ENCODE data around the gene TMEM161A.
"Not testable (repeated sequence)": the region's sequence is repeated elsewhere in the genome, so short reads cannot be mapped to it uniquely, and the experiment has no call there.

TMEM161A gene

GRCh38 chr19:19137556-19138108 is 646 bp downstream of the TMEM161A start:
- H3K36me3 ChIP-seq (ENCODE audit: control insufficient read depth, insufficient read depth, low read length): peaks cover under 1% of the 10 kb centered on the region
- WGBS, 2 experiments (ENCODE audit: insufficient coverage in 2 of 2): 33 to 34% methylated on average over 22 to 25 of the region's 25 CpGs
- H3K4me1 ChIP-seq (ENCODE audit: control insufficient read depth, insufficient read depth, low read length, poor library complexity, severe bottlenecking): peaks cover 4% of the 10 kb centered on the region
- H3K4me3 ChIP-seq (ENCODE audit: extremely low read depth, insufficient read depth, low read length, poor library complexity, severe bottlenecking): peak overlapping the region; percentile 84
- H3K27ac ChIP-seq (ENCODE audit: low read depth, low read length, severe bottlenecking): no peak overlapping the region
- peaks cover 4% of the 10 kb centered on the region for H3K9me3 ChIP-seq (ENCODE audit: control insufficient read depth, low read length)

- H3K4me1 ChIP-seq (ENCODE audit: control insufficient read depth, insufficient read depth, low read length, poor library complexity, severe bottlenecking); H3K27ac ChIP-seq (ENCODE audit: low read depth, low read length, severe bottlenecking); H3K4me3 ChIP-seq (ENCODE audit: extremely low read depth, insufficient read depth, low read length, poor library complexity, severe bottlenecking); H3K36me3 ChIP-seq (ENCODE audit: control insufficient read depth, insufficient read depth, low read length): not testable (repeated sequence)
- WGBS, 2 experiments (ENCODE audit: insufficient coverage in 2 of 2): 83 to 93% methylated on average over 3 to 5 of the region's 6 CpGs
- peaks cover 13% of the 10 kb centered on the region for H3K9me3 ChIP-seq (ENCODE audit: control insufficient read depth, low read length)
These were observed 2.6 kb downstream of the TMEM161A start for GRCh38 chr19:19135713-19136112.

GRCh38 chr19:19134687-19135158 is 3.6 kb downstream of the TMEM161A start:
- 22 to 26% methylated on average over 9 of the region's 21 CpGs for WGBS, 2 experiments (ENCODE audit: insufficient coverage in 2 of 2)
- no peak overlapping the region for H3K4me3 ChIP-seq (ENCODE audit: extremely low read depth, insufficient read depth, low read length, poor library complexity, severe bottlenecking)

GRCh38 chr19:19133985-19134384 is 4.3 kb downstream of the TMEM161A start:
- Histone ChIP-seq H3K4me1 (ENCODE audit: control insufficient read depth, insufficient read depth, low read length, poor library complexity, severe bottlenecking) (peaks cover 4% of the 10 kb centered on the region), H3K9me3 (ENCODE audit: control insufficient read depth, low read length) (peaks cover 13% of the 10 kb centered on the region), H3K4me3 (ENCODE audit: extremely low read depth, insufficient read depth, low read length, poor library complexity, severe bottlenecking) (no peak overlapping the region), H3K36me3 (ENCODE audit: control insufficient read depth, insufficient read depth, low read length) (peaks cover 13% of the 10 kb centered on the region), H3K27ac (ENCODE audit: low read depth, low read length, severe bottlenecking) (no peak overlapping the region)
- 100% methylated on average over 2 to 4 of the region's 6 CpGs for WGBS, 2 experiments (ENCODE audit: insufficient coverage in 2 of 2)

More at GRCh38 chr19:19134687-19135158, 3.6 kb downstream of the TMEM161A start:
- H3K9me3 ChIP-seq (ENCODE audit: control insufficient read depth, low read length): peaks cover 13% of the 10 kb centered on the region
- H3K4me1 ChIP-seq (ENCODE audit: control insufficient read depth, insufficient read depth, low read length, poor library complexity, severe bottlenecking): peaks cover 4% of the 10 kb centered on the region
- no peak overlapping the region for H3K27ac ChIP-seq (ENCODE audit: low read depth, low read length, severe bottlenecking)
- H3K36me3 ChIP-seq (ENCODE audit: control insufficient read depth, insufficient read depth, low read length): peaks cover 10% of the 10 kb centered on the region

- 97 to 99% methylated on average over 10 to 12 of the region's 12 CpGs for WGBS, 2 experiments (ENCODE audit: insufficient coverage in 2 of 2)
These were observed 5.4 kb downstream of the TMEM161A start for GRCh38 chr19:19132912-19133311.

GRCh38 chr19:19131989-19132388 is 6.3 kb downstream of the TMEM161A start:
- 86 to 100% methylated on average over 2 to 3 of the region's 3 CpGs for WGBS, 2 experiments (ENCODE audit: insufficient coverage in 2 of 2)
- Histone ChIP-seq H3K36me3 (ENCODE audit: control insufficient read depth, insufficient read depth, low read length) (peaks cover 13% of the 10 kb centered on the region), H3K4me3 (ENCODE audit: extremely low read depth, insufficient read depth, low read length, poor library complexity, severe bottlenecking) (no peak overlapping the region), H3K4me1 (ENCODE audit: control insufficient read depth, insufficient read depth, low read length, poor library complexity, severe bottlenecking) (peaks cover 4% of the 10 kb centered on the region), H3K27ac (ENCODE audit: low read depth, low read length, severe bottlenecking) (no peak overlapping the region), H3K9me3 (ENCODE audit: control insufficient read depth, low read length) (peaks cover 13% of the 10 kb centered on the region)

More at GRCh38 chr19:19132912-19133311, 5.4 kb downstream of the TMEM161A start:
- peaks cover 13% of the 10 kb centered on the region for H3K36me3 ChIP-seq (ENCODE audit: control insufficient read depth, insufficient read depth, low read length)
- no peak overlapping the region for H3K27ac ChIP-seq (ENCODE audit: low read depth, low read length, severe bottlenecking)
- no peak overlapping the region for H3K4me3 ChIP-seq (ENCODE audit: extremely low read depth, insufficient read depth, low read length, poor library complexity, severe bottlenecking)
- peaks cover 4% of the 10 kb centered on the region for H3K4me1 ChIP-seq (ENCODE audit: control insufficient read depth, insufficient read depth, low read length, poor library complexity, severe bottlenecking)
- peaks cover 13% of the 10 kb centered on the region for H3K9me3 ChIP-seq (ENCODE audit: control insufficient read depth, low read length)

- Histone ChIP-seq H3K36me3 (ENCODE audit: control insufficient read depth, insufficient read depth, low read length) (peaks cover 18% of the 10 kb centered on the region), H3K27ac (ENCODE audit: low read depth, low read length, severe bottlenecking) (no peak overlapping the region), H3K4me1 (ENCODE audit: control insufficient read depth, insufficient read depth, low read length, poor library complexity, severe bottlenecking) (no peaks in the 10 kb centered on the region), H3K9me3 (ENCODE audit: control insufficient read depth, low read length) (peaks cover 12% of the 10 kb centered on the region), H3K4me3 (ENCODE audit: extremely low read depth, insufficient read depth, low read length, poor library complexity, severe bottlenecking) (no peak overlapping the region)
- WGBS, 2 experiments (ENCODE audit: insufficient coverage in 2 of 2): 88 to 100% methylated on average over 3 of the region's 6 CpGs
These were observed 12.2 kb downstream of the TMEM161A start for GRCh38 chr19:19126102-19126501.

GRCh38 chr19:19123386-19123785 is 14.9 kb downstream of the TMEM161A start:
- no peaks in the 10 kb centered on the region for H3K4me1 ChIP-seq (ENCODE audit: control insufficient read depth, insufficient read depth, low read length, poor library complexity, severe bottlenecking)

GRCh38 chr19:19122902-19123301 is 15.4 kb downstream of the TMEM161A start:
- Histone ChIP-seq H3K4me1 (ENCODE audit: control insufficient read depth, insufficient read depth, low read length, poor library complexity, severe bottlenecking) (no peaks in the 10 kb centered on the region), H3K9me3 (ENCODE audit: control insufficient read depth, low read length) (peaks cover 12% of the 10 kb centered on the region), H3K4me3 (ENCODE audit: extremely low read depth, insufficient read depth, low read length, poor library complexity, severe bottlenecking) (no peak overlapping the region), H3K27ac (ENCODE audit: low read depth, low read length, severe bottlenecking) (no peak overlapping the region), H3K36me3 (ENCODE audit: control insufficient read depth, insufficient read depth, low read length) (peaks cover 30% of the 10 kb centered on the region)
- WGBS, 2 experiments (ENCODE audit: insufficient coverage in 2 of 2): 100% methylated on average over 1 of the region's 1 CpG; no CpG with 5 or more reads in 1 of the 2 experiments

More at GRCh38 chr19:19123386-19123785, 14.9 kb downstream of the TMEM161A start:
- H3K9me3 ChIP-seq (ENCODE audit: control insufficient read depth, low read length): peaks cover 12% of the 10 kb centered on the region
- peaks cover 29% of the 10 kb centered on the region for H3K36me3 ChIP-seq (ENCODE audit: control insufficient read depth, insufficient read depth, low read length)
- no peak overlapping the region for H3K4me3 ChIP-seq (ENCODE audit: extremely low read depth, insufficient read depth, low read length, poor library complexity, severe bottlenecking)
- H3K27ac ChIP-seq (ENCODE audit: low read depth, low read length, severe bottlenecking): no peak overlapping the region

GRCh38 chr19:19121371-19121770 is 16.9 kb downstream of the TMEM161A start:
- 90 to 94% methylated on average over 4 to 9 of the region's 10 CpGs for WGBS, 2 experiments (ENCODE audit: insufficient coverage in 2 of 2)
- peaks cover 30% of the 10 kb centered on the region for H3K36me3 ChIP-seq (ENCODE audit: control insufficient read depth, insufficient read depth, low read length)
- H3K4me3 ChIP-seq (ENCODE audit: extremely low read depth, insufficient read depth, low read length, poor library complexity, severe bottlenecking): no peak overlapping the region
- H3K9me3 ChIP-seq (ENCODE audit: control insufficient read depth, low read length): peaks cover 12% of the 10 kb centered on the region
- H3K4me1 ChIP-seq (ENCODE audit: control insufficient read depth, insufficient read depth, low read length, poor library complexity, severe bottlenecking): no peaks in the 10 kb centered on the region
- H3K27ac ChIP-seq (ENCODE audit: low read depth, low read length, severe bottlenecking): no peak overlapping the region
